Tibial artery (tissue), 4 donors: Measurements from ENCODE around the gene DPF3.

Experiments used
- DNase-seq, 2 donors: peaks; one replicate each; pipeline ENCODE4 v3.0.0-alpha.2; 2019
- H3K27ac ChIP-seq, 2 donors: fragments of 200-600 bp; sonication (generic) in 1 of 2; 1 replicate in 1 of 2; 2 replicates in 1 of 2; pipeline ENCODE4 v1.5.1; 2018 to 2019; ENCODE audit warnings: mild to moderate bottlenecking in 1 of 2
- H3K27me3 ChIP-seq, 2 donors: fragments of 200-600 bp; sonication (generic) in 1 of 2; one replicate each; pipeline versions ENCODE4 v1.5.1 to v1.6.0; 2016 to 2019
- H3K36me3 ChIP-seq, 3 donors: fragments of 200-600 bp; sonication (generic) in 2 of 3; one replicate each; pipeline ENCODE4 v1.5.1; 2016 to 2019; ENCODE audit warnings: mild to moderate bottlenecking in 2 of 3
- H3K4me1 ChIP-seq, 4 donors: fragments of 200-600 bp; sonication (generic) in 2 of 4; 1 replicate in 3 of 4; 2 replicates in 1 of 4; pipeline ENCODE4 v1.5.1; 2016 to 2019
- H3K4me3 ChIP-seq, 2 donors: fragments of 200-600 bp; sonication (generic) in 1 of 2; 1 replicate in 1 of 2; 2 replicates in 1 of 2; pipeline ENCODE4 v1.5.1; 2018 to 2019; ENCODE audit warnings: mild to moderate bottlenecking in 2 of 2
- H3K9me3 ChIP-seq, 3 donors: fragments of 200-600 bp; sonication (generic) in 1 of 3; one replicate each; pipeline ENCODE4 v1.5.1; 2016 to 2019
- CTCF ChIP-seq, 2 experiments: fragments of 200-600 bp in 1 of 2; fragments of 450-650 bp in 1 of 2; IDR thresholded peaks; one replicate each; pipeline ENCODE4 v1.5.1; 2017 to 2019; ENCODE audit warnings: antibody characterized with exemption in 2 of 2, mild to moderate bottlenecking in 1 of 2, moderate library complexity in 1 of 2
- intact Hi-C: fragments of 100-400 bp; cut with DNase I; formaldehyde crosslinking; loops from one replicate; pipeline ENCODE4 v1.15.0; 2023; ENCODE audit warnings: low total_unique reads

The DPF3 gene

DNA sequence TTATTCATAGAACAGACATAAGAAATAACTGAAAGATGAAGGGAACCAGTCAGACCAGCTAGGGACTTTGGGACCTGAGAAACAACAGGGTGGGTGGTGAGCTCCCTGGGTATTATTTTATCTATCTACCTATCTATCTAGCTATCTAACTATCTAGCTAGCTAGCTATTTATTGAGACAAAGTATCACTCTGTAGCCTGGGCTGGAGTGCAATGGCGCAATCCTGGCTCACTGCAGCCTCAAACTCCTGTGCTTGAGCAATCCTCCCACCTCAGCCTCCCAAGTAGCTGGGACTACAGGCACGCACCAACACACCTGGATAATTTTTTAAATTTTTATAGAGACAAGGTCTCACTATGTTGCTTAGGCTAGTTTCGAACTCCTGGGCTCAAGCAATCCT, 127.6 kb downstream of the DPF3 start:
- Histone ChIP-seq H3K4me1 (no peaks in the 10 kb centered on the region), H3K27ac (no peak overlapping the region)
- intact Hi-C loops, result no loop called here

DNA sequence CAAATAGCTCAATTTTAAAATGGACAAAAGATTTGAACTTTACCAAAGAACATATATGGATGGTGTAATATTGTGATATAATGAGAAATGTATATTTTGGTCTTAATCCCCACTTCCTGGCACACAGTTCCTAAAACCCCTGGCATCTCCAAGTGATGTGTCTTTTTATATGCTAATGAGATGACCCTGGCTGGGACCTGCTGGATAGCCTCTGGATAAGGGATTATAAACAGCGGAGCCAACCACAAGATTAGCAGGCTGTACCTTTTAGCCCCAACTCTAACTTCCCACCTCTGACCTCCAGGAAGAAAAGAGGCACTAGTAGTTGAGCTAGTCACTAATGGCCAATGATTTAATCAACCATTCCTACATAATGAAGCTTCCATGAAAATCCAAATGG, 130.0 kb downstream of the DPF3 start:
- peaks cover 0 to 6% (median 0%) of the 10 kb centered on the region in 3 donors for H3K36me3 ChIP-seq
- TF ChIP-seq CTCF (IDR thresholded peaks at IDR 0.05), result no peak
- intact Hi-C loops, result no loop called here
- no peaks in the 10 kb centered on the region for H3K4me1 ChIP-seq
- H3K9me3 ChIP-seq, result peaks cover 0 to 35% (median 30%) of the 10 kb centered on the region in 3 donors
- H3K27ac ChIP-seq, result no peak overlapping the region
- no peaks in the 10 kb centered on the region for H3K27me3 ChIP-seq
- DNase-seq, result no peak
- H3K4me3 ChIP-seq, result no peak overlapping the region

More for the DNA sequence above, 127.6 kb downstream of the DPF3 start:
- no peak for DNase-seq
- Histone ChIP-seq H3K27me3 (no peaks in the 10 kb centered on the region), H3K36me3 (peaks cover 0 to 6% (median 0%) of the 10 kb centered on the region in 3 donors), H3K4me3 (no peak overlapping the region), H3K9me3 (peaks cover 0 to 18% (median 15%) of the 10 kb centered on the region in 3 donors)
- TF ChIP-seq CTCF (IDR thresholded peaks at IDR 0.05), result no peak

DNA sequence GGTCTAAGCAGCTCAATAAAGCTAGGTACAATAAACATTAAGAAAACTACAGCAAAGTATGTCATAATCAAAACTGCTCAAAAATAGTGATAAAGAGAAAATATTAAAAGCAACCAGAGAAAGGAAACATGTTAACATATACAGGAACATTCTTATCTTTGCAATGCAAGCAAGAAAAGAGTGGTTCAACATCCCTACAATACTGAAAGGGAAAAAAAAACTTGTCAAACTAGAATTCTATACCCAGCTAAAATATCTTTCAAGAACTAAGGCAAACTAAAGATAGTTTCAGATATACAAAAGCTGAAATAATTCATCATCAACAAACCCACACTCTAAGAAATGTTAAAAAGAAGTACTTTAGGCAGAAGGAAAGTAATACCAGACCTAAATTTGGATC, 134.2 kb downstream of the DPF3 start:
- no peak overlapping the region for H3K4me3 ChIP-seq
- H3K27me3 ChIP-seq, result no peaks in the 10 kb centered on the region
- DNase-seq, result no peak
- TF ChIP-seq CTCF (IDR thresholded peaks at IDR 0.05), result no peak
- no peak overlapping the region for H3K27ac ChIP-seq
- peaks cover 0 to 39% (median 39%) of the 10 kb centered on the region in 3 donors for H3K9me3 ChIP-seq
- H3K36me3 ChIP-seq, result no peaks in the 10 kb centered on the region
- H3K4me1 ChIP-seq, result no peaks in the 10 kb centered on the region
- intact Hi-C loops, result no loop called here

- H3K9me3 ChIP-seq, result peaks cover 0 to 39% (median 39%) of the 10 kb centered on the region in 3 donors
- no peak overlapping the region for H3K27ac ChIP-seq
- H3K36me3 ChIP-seq, result no peaks in the 10 kb centered on the region
- no peaks in the 10 kb centered on the region for H3K4me1 ChIP-seq
- TF ChIP-seq CTCF (IDR thresholded peaks at IDR 0.05), result no peak
- no peak for DNase-seq
- H3K4me3 ChIP-seq, result no peak overlapping the region
- intact Hi-C loops, result no loop called here
- H3K27me3 ChIP-seq, result no peaks in the 10 kb centered on the region
Observed at GRCh38 chr14:72758993-72759392, 134.9 kb downstream of the DPF3 start.

GRCh38 chr14:72758420-72758819, 135.5 kb downstream of the DPF3 start:
- Histone ChIP-seq H3K4me3 (no peak overlapping the region), H3K27ac (no peak overlapping the region), H3K4me1 (no peaks in the 10 kb centered on the region), H3K9me3 (peaks cover 0 to 39% (median 39%) of the 10 kb centered on the region in 3 donors), H3K27me3 (no peaks in the 10 kb centered on the region), H3K36me3 (no peaks in the 10 kb centered on the region)
- no peak for TF ChIP-seq CTCF (IDR thresholded peaks at IDR 0.05)
- DNase-seq, result no peak
- intact Hi-C loops, result no loop called here

- no peaks in the 10 kb centered on the region for H3K27me3 ChIP-seq
- H3K4me3 ChIP-seq, result no peak overlapping the region
- TF ChIP-seq CTCF (IDR thresholded peaks at IDR 0.05), result no peak
- DNase-seq, result no peak
- no peak overlapping the region for H3K27ac ChIP-seq
- intact Hi-C loops, result no loop called here
- H3K4me1 ChIP-seq, result no peaks in the 10 kb centered on the region
- no peaks in the 10 kb centered on the region for H3K36me3 ChIP-seq
- peaks cover 0 to 33% (median 31%) of the 10 kb centered on the region in 3 donors for H3K9me3 ChIP-seq
Observed at GRCh38 chr14:72756967-72757366, 136.9 kb downstream of the DPF3 start.
